IPS DF 6.9 (cell line): ENCODE data around the gene ZNF705A.
"Not testable (repeated sequence)": the region's sequence is repeated elsewhere in the genome, so short reads cannot be mapped to it uniquely, and the experiment has no call there.

Experiments used
- DNase-seq: peaks from one replicate; pipeline ENCODE4 v3.0.0-alpha.2; 2013; ENCODE audit warnings: low read depth, low spot score
- H3K27ac ChIP-seq: one replicate; pipeline ENCODE4 v1.5.1; 2013; ENCODE audit warnings: low read length, control low read depth
- H3K27me3 ChIP-seq: 2 replicates; pipeline ENCODE4 v1.6.1; 2013; ENCODE audit warnings: mild to moderate bottlenecking, low read length; ENCODE audit not compliant: control insufficient read depth, insufficient read depth
- H3K36me3 ChIP-seq: 2 replicates; pipeline ENCODE4 v1.6.1; 2013; ENCODE audit warnings: low read length; ENCODE audit not compliant: control insufficient read depth, insufficient read depth
- H3K4me1 ChIP-seq: 2 replicates; pipeline ENCODE4 v1.6.1; 2013; ENCODE audit warnings: low read length; ENCODE audit not compliant: control insufficient read depth, insufficient read depth
- H3K4me3 ChIP-seq: 2 replicates; pipeline ENCODE4 v1.5.1; 2013; ENCODE audit warnings: mild to moderate bottlenecking, low read length
- H3K9me3 ChIP-seq: 2 replicates; pipeline ENCODE4 v1.6.1; 2013; ENCODE audit warnings: low read length, inconsistent platforms; ENCODE audit not compliant: control insufficient read depth, insufficient read depth
- WGBS: extraction: QIAGEN DNeasy Blood & Tissue Kit; methylation state at CpG from one replicate; pipeline ENCODE4 v1.1.7; 2013; ENCODE audit warnings: mixed read lengths, missing lambda C conversion rate; ENCODE audit not compliant: insufficient read length, insufficient coverage; 5-methylcytosine and 5-hydroxymethylcytosine counted together

The ZNF705A gene

DNA sequence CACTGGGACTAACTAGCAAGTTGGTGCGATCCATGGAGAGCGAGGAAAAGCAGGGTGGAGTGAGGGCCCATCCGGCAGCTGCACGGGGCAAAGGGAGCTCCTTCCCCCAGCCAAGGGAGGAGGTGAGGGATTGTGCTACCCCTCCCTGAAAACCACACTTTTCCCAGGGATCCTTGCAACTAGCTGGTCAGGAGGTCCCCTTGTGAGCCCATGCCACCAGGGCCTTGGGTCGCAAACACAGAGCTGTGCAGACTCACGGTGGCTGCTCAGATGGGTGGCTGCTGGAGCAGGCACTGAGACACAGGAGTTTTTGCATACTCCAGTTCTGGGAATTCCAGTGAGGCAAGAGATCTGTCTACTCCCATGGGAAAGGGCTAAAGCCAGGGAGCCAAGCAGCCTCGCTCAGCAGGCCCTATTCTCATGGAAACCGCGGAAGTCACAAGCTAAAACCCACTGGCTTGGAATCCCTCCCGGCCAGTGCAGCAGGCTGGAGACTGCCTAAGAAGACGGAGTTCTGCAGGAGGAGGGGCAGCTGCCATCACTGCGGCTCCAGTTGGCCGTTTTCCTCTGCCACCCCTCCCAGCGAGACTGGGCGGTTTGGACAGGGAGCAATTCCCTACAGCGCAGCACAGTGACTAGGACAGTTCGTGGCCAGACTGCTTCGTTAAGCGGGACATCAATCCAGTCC is 10.9 kb upstream of the ZNF705A start:
- no CpG with 5 or more reads among the region's 19 CpGs for WGBS
- Histone ChIP-seq H3K36me3 (no peaks in the 10 kb centered on the region), H3K4me3 (no peak overlapping the region), H3K9me3 (no peaks in the 10 kb centered on the region; the same call in 1 of the 2 replicates), H3K4me1 (peaks cover 3% of the 10 kb centered on the region; the same call in 1 of the 2 replicates), H3K27ac (no peak overlapping the region), H3K27me3 (no peaks in the 10 kb centered on the region)
- DNase-seq: peak; percentile 31

DNA sequence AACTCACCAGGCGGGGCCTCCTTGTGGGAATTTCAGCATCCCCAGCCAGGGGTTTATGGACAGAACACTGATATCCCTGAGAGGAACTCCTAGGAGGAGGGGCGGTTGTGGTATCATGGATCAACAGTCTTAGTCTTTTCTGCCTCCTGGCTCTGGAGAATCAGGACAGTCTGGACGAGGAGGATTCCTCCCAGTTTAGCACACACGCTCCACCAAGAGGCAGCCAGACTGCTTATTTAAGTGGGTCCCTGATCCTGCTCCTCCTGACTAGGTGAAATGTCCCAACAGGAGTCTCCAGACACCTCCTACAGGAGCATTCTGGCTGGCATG is 10.4 kb upstream of the ZNF705A start:
- H3K27ac ChIP-seq: no peak overlapping the region
- no CpG with 5 or more reads among the region's 4 CpGs for WGBS
- no peaks in the 10 kb centered on the region for H3K36me3 ChIP-seq
- no peak for DNase-seq
- H3K9me3 ChIP-seq: no peaks in the 10 kb centered on the region; the same call in 1 of the 2 replicates
- peaks cover 3% of the 10 kb centered on the region; the same call in 1 of the 2 replicates for H3K4me1 ChIP-seq
- no peaks in the 10 kb centered on the region for H3K27me3 ChIP-seq
- H3K4me3 ChIP-seq: no peak overlapping the region

GRCh38 chr12:8154526-8154925 is 2.3 kb upstream of the ZNF705A start:
- no peaks in the 10 kb centered on the region for H3K4me1 ChIP-seq
- no peak for DNase-seq
- no peaks in the 10 kb centered on the region for H3K27me3 ChIP-seq
- H3K36me3 ChIP-seq: no peaks in the 10 kb centered on the region
- H3K4me3 ChIP-seq: no peak overlapping the region
- no peak overlapping the region for H3K27ac ChIP-seq
- H3K9me3 ChIP-seq: no peaks in the 10 kb centered on the region

- WGBS: no CpG with 5 or more reads among the region's 2 CpGs
- Histone ChIP-seq H3K9me3 (no peaks in the 10 kb centered on the region), H3K27me3 (no peaks in the 10 kb centered on the region), H3K36me3 (no peaks in the 10 kb centered on the region), H3K27ac (no peak overlapping the region), H3K4me1 (no peaks in the 10 kb centered on the region), H3K4me3 (no peak overlapping the region)
- DNase-seq: no peak
These were observed 399 bp upstream of the ZNF705A start for GRCh38 chr12:8156416-8156815.

DNA sequence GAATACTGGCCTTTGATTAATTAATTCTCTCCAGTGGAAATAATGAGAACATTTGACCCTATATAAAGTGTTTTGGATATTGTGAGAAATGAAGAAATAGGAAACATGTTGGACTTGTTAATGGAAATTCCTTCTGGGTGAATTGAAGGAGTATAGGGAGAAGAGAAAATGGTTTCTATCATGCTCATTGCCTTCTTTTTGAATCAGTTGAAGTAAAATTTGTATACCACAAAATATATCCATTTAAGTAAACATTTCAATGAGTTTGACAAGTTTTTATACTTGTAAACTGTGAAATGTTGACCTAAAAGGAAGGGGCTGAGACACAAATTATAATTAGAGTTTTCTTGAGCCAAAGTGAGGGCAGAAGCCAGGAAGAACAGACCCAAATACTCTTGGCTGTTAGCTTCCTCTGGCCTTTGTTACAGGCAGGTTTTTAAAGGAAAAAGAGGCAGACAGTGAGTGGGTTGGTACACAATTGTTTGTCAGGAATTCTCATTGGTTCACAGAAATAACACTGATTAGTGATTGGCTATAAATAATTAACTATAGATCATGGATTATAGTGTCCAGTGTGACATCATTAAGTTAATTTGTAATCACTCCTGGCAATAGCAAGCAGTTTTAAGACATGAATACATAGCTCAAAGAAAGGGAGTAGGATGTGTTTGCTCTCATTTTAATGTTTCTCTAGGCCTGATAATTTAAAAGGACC is 826 bp downstream of the ZNF705A start:
- no peak overlapping the region for H3K4me3 ChIP-seq
- no peak for DNase-seq
- H3K27me3 ChIP-seq: no peaks in the 10 kb centered on the region
- no peak overlapping the region for H3K27ac ChIP-seq
- H3K9me3 ChIP-seq: no peaks in the 10 kb centered on the region
- H3K36me3 ChIP-seq: no peaks in the 10 kb centered on the region
- H3K4me1 ChIP-seq: no peaks in the 10 kb centered on the region

GRCh38 chr12:8172911-8173310 is 16.1 kb downstream of the ZNF705A start:
- no CpG with 5 or more reads among the region's 2 CpGs for WGBS
- H3K9me3 ChIP-seq, H3K36me3 ChIP-seq, H3K27me3 ChIP-seq, H3K4me1 ChIP-seq, H3K4me3 ChIP-seq, DNase-seq, H3K27ac ChIP-seq: not testable (repeated sequence)

DNA sequence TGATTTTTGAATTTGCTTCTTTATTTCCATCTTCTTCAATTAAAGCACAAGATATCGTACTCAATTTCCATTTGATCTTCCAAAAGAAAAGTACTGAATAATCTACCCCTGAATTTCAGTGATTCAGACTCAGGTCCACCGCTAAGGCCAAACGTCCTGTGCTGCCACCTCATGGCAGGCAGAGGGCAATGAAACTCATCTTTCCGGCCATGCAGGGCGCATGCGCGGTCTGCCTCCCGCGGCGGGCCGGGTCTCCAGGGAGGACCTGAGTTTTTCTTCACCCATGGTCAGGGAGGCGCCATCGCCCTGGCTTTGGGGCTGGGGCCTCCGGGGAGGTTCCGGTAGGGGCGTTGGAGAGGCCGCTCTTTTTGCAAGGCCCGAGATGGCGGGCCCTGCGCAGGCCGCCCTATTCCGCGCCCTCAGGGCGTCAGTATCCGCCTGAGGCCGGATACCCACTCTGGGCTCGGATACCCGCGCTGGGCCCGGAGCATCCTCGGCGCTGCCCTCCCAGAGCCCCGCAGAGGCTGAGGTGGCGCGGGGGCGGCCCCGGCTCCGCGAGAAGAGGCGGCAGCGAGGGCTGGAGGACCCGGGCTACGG is 23.3 kb downstream of the ZNF705A start:
- not testable (repeated sequence) for H3K9me3 ChIP-seq, DNase-seq, H3K4me3 ChIP-seq, H3K36me3 ChIP-seq, H3K27me3 ChIP-seq, H3K27ac ChIP-seq, H3K4me1 ChIP-seq
- no CpG with 5 or more reads among the region's 43 CpGs for WGBS

DNA sequence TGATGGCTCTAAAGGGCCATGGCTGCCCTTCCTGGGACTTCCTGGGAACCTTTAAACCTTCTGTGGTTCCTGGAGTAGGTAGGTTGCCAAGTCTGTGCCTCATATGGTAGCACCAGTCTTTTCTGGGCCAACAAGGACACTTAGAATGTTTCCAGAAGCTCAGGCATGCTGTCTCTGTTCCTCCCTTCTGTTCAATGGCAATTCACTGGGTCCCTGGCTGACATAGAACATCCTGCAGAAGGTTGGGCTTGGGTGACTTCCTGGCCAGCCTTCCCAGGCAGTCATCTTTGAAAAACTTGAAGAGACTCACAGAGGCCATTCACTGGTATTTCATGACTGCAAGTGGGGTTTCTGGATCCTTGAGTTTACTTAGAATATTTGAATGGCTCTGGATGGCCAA is 24.5 kb downstream of the ZNF705A start:
- not testable (repeated sequence) for H3K9me3 ChIP-seq, DNase-seq, H3K36me3 ChIP-seq, H3K4me3 ChIP-seq, H3K27me3 ChIP-seq, H3K27ac ChIP-seq, H3K4me1 ChIP-seq

- not testable (repeated sequence) for DNase-seq, H3K4me3 ChIP-seq, H3K4me1 ChIP-seq, H3K27ac ChIP-seq, H3K9me3 ChIP-seq, H3K36me3 ChIP-seq, H3K27me3 ChIP-seq
- no CpG with 5 or more reads among the region's 7 CpGs for WGBS
These were observed 26.1 kb downstream of the ZNF705A start for GRCh38 chr12:8182923-8183322.

- DNase-seq: not testable (repeated sequence)
- WGBS: no CpG with 5 or more reads among the region's 23 CpGs
These were observed 26.5 kb downstream of the ZNF705A start for GRCh38 chr12:8183346-8183745.

GRCh38 chr12:8184206-8184605 is 27.4 kb downstream of the ZNF705A start:
- H3K27ac ChIP-seq, H3K4me1 ChIP-seq, H3K9me3 ChIP-seq, H3K27me3 ChIP-seq, H3K36me3 ChIP-seq, DNase-seq, H3K4me3 ChIP-seq: not testable (repeated sequence)
- WGBS: no CpG with 5 or more reads among the region's 28 CpGs

More at GRCh38 chr12:8183346-8183745, 26.5 kb downstream of the ZNF705A start:
- H3K9me3 ChIP-seq, H3K27ac ChIP-seq, H3K36me3 ChIP-seq, H3K4me1 ChIP-seq, H3K27me3 ChIP-seq, H3K4me3 ChIP-seq: not testable (repeated sequence)
